NCI-H1092 (cell line): ENCODE measurements around the gene GAB2.
"Not testable (repeated sequence)": the region's sequence is repeated elsewhere in the genome, so short reads cannot be mapped to it uniquely, and the experiment has no call there.

Experiments
- DNase-seq: peaks from one replicate; lab custom pipeline; 2025; lab: John Stamatoyannopoulos, UW

GAB2 gene

DNA sequence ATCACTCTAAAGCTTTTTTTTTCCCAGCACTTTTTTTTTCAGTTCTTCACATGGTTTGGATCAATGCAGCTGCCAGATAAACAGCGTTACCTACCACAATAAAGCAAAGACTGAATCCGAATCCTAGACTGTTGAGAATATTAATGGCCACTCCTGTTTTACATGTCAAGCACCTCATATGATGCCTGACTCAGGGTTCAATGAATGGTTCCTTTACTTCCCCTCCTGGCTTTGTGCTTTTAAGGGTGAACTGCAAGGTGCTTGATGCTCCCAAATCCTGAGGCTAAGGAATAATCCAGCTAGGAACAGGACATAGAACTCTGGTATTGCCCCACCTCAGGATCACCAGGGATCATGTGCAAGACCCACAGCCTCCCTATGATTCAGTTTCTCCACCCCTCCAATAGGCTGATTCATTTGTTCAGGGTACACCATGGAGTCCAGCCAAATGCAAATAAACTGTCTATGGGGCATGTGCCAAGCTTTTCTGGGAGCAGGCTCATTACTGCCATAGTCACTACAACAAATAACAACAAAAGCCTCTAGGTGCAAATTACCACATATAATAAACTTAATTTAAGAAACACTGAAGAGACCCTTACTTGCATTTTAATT is 104.3 kb downstream of the GAB2 start:
- peak; percentile 28 for DNase-seq

DNA sequence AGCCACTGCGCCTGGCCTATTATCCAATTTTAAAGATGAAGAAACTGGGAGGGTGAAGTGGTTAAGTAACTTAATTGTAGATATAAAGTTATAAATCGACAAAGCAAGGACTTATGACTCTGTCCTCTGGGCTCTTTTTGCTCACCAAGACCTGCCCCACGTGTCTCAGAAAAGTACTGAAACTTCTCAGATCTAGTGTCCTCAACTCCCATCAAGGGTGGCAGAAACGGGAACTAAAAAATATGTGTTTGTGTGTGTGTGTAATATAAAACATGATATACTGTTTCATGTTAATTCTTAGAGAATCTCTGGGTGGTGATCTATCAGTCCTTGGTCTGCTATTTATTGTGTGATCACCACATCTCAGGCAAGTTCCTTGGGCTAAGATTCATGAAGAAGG is 104.9 kb downstream of the GAB2 start:
- no peak for DNase-seq

DNA sequence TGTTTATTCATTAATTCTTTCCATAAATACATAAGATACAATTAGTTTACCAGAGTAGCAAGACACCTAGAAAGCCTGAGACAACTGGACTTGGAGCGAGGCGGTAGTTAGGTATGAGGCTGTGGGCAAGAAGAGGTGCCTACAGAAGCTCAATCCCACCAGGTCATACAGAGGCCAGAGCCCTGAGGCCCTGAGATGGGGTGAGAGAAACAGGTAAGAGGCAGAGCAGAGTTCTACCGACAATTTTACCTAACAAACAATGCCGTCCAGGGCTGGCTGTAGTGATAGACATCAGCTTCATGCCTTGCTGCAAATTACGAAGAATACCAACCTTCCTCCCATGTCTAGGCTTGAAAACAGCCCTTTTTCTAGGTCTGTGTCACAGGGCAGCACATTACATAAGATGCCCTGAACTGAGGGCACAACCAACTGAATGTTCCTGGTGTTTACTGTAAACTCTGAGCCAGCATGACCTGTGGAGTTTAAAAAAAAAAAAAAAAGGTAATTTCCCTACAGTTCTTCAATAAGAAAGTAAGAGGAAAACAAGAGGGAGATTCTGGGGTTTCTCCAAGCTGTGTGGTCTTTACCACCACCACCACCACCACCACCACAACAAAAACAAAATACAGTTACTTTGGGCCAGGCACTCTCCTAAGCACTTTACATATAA is 105.8 kb downstream of the GAB2 start:
- DNase-seq = no peak

DNA sequence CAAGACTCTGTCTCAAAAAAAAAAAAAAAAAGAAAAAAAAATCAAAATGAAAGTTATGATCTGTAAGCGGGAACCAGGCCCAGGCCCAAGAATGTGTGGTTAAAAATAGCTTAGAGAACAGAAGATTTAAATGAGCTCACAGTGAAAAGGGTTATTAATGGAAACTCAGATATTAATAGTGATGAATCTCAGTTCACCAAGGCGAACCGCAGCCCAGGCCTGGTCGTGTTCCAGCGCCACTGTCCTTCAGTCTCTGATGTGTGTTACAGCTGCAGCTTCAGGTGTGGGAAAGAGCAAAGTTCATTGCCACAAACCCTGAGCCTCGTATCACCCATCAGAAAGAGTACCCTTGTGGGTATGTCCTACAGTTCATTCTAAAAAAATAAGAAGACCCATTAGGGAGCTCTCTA is 107.1 kb downstream of the GAB2 start:
- DNase-seq = no peak

DNA sequence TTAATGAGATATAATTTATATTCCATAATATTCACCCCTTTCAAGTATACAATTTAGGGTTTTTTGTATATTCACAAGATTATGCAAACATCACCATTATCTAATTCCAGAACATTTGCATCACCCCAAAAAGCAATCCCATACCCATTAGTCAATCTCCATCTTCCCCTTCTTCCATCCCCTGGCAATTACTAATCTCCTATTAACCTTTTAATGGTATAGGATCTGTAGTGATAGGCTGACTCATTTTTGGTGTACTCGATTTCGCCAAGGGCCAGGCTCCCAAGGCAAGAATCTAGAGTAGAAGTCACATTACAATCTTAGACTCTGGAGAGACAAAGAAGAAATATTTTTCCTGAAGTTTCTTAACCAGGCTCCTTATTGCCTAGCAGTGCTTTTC is 113.4 kb downstream of the GAB2 start:
- DNase-seq = no peak

DNA sequence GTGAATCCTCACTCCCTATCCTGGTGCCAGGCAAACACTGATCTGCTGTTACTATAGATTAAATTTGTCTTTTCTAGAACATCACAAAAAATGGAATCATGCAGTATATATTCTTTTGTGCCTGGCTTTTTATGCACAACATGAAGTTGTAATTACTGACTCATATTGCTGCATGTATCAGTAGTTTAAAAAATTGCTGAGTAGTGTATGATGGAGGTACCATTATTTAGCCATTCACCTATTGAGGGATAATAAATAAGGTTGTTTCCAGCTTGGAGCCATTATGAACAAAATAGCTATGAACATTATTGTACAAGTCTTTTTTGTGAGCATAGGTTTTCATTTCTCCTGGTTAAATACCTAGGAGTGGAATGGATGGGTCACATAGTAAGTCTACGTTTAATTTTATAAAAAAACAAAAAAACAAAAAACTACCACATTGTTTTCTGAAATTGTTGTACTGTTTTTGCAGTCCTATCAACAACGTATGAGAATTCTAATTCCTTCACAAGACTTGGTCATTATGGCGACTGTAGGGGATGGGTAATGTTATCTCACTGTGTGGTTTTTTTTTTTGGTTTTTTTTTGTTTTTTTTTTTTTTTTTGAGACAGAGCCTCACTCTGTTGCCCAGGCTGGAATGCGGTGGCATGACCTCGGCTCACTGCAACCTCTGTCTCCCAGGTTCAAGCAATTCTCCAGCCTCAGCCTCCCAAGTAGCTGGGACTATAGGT is 117.3 kb downstream of the GAB2 start:
- no peak for DNase-seq

DNA sequence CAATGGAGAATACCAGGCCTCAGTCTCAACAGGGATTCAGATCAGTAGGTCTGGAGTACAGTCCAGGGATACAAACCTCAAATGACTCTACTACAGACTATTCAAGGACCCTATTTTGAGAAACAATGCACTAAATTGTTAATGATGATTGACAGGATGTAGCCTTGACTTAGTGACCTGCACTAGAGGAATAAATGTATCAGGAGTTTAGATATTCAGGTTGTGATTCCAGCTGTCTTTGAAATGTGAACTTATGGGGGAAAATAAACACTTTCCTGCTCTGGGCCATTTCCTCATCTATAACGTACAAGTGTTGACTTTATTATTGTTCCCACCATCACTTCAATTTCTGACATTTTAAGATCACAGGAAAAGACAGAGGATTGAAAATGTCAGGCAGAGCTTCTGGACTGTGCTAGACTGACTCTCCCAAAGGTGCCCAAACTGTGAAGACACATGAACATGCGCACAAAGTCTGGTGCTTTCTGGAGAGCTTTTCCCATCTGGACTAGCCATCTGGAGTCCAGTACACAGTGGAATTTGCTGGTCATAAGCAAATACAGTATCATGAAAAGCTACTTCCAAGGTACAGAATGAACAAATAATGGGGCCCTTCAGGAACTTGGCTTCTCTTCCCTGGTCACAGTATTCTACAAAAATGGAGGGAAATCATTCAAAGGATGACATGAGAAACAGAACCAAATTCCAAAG is 118.5 kb downstream of the GAB2 start:
- no peak for DNase-seq

DNA sequence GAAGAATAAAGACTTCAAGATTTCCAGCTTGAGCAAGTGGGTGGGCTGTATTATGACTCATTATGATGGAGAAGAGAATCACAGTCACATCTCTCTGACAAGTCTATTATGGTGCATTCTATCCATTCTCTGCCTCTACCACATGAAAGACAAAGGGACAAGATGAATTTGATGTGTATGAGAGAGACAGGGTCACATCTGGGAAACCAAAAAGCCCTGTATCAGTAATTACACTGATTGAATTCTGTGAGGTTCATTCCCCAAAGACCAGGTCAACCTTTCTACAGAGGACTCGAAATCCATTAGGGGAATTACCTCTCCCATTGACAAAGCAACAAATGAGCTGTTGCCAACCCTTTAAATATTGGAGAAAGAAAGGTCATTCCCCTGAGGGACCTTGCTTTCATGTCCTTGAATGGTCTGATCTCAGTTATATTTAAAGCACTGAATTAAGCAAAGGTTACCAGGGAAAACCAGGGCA is 119.3 kb downstream of the GAB2 start:
- DNase-seq = no peak

DNA sequence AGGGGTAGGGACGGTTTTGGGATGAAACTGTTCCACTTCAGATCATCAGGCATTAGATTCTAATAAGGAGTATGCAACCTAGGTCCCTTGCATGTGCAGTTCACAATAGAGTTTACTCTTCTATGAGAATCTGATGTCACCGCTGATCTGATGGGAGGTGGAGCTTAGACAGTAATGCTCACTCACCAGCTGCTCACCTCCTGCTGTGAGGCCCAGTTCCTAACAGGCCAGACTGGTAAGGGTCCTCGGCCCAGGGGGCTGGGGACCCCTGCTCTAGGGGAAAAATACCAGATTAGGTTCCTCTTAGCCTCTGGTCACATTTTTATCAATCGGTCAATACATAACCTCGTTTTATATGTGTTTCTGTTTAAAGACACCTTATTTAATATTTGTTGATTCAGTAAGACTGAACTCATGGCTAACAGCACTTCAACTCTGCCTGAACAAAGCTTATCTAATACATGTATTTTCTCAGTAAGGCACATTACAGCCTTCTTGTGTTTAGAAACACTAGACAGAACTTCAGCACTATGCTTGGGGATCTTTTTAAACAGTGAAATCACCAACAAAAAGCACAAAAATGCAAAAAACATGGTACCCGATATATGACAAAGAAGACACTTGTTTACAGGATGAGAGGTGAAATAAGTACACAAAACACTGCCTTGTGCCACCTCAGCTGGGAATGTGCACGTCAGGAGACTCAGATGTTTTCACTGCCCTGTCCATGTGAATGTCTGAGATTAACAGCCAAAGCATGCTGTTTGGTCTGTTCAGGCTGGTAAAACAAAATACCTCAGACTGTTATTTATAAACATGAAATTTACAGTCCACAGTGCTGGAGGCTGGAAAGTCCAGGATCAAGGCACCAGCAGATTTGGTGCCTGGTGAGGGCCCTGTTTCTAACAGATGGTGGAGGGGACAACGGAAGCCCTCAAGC is 121.4 kb downstream of the GAB2 start:
- no peak for DNase-seq

DNA sequence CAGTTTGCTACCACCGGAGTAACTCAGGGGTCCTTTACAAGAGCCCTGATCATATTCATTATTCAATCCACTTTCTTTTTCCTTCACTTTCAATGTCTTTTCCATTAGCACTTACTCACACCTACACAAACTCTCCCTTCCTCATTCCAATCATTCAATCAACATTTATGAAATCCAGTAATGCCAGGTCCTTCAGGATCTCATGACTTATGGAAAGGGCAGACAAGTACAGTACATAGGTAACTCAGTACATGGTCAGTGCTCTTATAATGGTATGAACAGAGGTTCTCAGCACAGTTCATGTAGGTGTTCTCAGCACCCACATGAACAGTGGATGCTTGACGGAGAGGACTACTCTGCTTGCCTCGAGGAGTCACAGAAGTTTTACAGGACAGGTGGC is 122.3 kb downstream of the GAB2 start:
- DNase-seq = no peak

DNA sequence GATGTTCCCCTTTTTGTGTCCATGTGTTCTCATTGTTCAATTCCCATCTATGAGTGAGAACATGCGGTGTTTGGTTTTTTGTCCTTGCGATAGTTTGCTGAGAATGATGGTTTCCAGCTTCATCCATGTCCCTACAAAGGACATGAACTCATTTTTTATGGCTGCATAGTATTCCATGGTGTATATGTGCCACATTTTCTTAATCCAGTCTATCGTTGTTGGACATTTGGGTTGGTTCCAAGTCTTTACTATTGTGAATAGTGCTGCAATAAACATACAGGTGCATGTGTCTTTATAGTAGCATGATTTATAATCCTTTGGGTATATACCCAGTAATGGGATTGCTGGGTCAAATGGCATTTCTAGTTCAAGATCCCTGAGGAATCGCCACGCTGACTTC is 123.5 kb downstream of the GAB2 start:
- not testable (repeated sequence) for DNase-seq

DNA sequence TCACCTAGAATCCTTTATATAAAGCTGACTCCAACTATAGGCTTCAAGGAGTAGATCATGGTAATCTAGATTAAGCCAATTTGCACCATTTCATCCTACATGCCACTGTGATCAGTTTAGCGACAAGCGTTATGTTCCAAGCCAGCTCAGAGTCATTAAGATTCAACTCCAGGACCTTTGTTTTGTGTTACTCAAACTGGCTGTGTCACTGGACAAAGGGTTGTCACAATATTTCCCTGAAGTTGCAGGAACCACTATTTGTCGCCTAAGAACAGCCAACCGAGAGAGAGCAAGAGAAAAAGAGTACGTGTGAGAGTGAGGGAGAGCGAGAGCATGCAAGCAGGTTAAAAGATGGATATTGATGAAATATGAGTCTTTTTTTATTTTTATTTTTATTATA is 124.1 kb downstream of the GAB2 start:
- no peak for DNase-seq

DNA sequence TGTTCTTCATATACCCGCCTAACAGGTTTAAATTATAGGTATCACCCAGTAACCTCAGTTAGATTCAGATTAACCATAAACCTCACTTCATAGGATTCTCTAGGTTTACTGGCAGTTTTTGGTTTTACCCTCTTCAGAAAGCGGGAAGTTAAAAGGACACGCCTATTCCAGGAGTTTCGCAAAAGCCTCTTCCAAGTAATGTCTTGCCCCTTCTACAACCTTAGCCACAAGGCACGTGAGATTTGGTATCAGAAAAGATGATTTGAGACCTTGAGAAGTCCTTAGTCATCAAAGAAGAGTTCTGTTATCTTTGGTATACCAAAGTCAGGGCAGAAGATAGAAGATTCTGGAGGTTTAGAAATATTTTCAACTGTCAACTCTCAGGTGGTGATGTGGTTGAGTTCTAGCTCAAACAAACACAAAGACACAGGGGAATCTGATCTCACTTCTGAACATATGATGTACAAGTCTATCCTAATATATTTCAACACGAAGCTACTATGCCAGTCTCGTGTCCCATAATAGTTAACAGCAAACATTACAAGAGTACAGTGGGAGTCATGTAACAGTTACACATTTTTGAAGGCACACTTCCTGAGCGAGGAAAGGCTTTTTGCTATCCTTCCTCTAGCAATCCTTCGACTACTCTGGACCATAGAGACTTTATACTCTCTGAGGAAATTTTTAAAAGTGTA is 125.4 kb downstream of the GAB2 start:
- no peak for DNase-seq

DNA sequence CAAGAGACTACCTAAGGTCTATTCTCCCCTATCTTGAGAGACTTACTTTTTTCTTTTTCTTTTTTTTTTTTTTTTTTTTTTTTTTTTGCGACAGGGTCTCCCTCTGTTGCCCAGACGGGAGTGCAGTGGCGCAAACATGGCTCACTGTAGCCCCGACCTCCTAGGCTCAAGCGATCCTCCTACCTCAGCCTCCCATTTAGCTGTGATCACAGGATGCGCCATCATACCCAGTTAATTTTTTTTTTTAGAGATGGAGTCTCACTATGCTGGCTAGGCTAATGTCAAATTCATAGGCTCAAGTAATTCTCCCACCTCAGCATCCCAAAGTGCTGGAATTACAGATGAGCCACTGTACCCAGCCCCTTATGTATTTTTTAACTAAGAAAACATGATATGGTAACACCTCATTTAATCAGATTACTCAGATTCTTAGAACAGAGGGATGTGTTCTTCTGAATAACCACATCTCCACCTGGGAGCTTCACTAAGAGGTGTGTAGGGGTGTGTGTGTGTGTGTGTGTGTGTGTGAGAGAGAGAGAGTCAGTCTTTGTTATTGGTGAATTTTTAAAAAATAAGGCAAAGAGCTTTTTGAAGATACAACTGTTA is 126.0 kb downstream of the GAB2 start:
- no peak for DNase-seq

DNA sequence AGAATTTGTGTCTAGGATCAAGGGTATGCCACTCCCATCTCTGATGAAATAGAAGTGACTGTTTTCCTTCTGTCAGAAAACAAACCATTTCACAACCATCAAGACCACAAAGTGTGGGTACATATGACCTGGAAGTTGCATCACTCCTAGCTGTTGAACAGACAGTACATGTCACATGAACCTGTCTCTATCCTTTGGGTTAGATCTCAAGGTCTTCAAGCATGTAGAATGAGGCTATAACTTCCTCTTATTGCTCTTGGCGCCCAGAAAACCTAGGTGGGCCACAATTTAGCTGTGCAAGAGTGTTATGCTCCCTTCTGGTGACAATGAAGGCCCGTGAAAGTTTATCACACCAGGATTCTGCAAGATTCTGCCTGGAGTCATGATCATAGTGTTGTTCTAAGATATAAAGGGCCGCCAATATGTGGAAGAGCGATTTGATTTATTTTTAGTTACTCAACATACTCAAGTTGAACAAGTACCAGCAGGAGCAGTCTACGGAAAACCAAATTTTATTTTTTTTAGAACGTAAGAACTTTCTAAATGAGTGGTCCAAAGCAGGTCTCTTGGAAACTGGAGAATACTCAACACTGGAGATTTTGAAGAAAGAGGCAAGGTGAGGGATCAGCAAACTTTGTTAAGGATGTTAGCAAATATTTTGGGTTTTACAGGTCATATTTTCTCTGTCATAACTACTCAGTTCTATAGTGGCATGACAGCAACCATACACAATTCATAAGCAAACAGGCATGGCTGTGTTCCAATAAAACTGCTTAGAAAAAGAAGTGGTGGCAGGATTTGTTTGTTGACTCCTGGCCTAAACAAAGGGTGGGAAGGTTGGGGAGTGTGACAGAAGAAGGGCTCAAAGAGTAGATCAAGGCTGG is 127.1 kb downstream of the GAB2 start:
- no peak for DNase-seq

DNA sequence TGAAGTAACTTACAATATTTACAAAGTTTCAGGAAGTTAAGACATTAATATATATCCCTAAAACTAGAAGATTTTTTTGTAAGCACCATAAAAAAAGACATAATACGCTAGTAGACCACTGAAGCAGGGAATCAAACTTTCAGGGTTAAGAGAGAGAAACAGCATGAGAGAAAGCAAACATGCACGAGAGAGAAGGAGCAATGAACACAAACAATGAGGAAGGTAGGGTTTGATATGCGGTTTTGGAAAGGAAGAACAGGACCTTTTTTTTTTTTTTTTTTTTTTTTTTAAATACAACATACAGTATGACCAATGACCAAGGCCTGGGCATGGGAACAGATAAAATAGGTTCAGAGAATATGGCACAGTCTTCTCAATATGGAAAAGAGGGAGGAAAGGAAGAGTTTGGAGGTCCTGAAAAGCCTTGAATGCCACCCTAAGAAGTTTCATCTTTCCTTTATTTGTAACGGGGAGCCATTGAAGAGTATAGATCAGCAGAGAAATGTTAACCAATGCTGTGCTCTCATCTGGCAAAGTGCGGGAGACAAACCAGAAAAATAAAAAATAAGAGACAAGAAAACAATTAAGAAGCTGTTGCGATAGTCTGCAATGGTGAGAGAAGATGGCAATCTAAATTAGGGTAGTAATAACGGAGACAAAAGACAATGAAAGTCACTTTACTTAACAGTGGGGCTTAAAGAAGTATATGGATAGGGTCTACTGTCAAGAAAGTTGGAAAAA is 127.9 kb downstream of the GAB2 start:
- no peak for DNase-seq

DNA sequence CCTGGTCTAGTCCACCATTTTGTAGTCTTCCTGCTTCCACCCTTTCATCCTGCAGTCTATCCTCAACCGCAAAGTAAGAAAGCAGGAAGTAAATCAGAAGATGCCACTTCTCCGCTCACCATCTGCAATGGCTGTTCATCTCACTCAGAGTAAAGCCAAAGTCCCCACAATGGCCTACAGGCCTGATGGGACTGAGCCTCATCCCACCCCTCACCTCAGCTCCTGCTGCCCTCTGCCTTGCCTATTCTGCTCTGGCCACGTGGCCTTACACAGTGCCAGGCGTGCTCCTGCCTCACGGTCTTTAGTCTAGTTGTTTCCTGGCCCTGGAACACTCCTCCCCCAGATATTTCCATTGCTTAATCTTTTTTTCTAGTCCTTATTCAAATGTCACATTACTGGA is 133.4 kb downstream of the GAB2 start:
- DNase-seq = no peak

DNA sequence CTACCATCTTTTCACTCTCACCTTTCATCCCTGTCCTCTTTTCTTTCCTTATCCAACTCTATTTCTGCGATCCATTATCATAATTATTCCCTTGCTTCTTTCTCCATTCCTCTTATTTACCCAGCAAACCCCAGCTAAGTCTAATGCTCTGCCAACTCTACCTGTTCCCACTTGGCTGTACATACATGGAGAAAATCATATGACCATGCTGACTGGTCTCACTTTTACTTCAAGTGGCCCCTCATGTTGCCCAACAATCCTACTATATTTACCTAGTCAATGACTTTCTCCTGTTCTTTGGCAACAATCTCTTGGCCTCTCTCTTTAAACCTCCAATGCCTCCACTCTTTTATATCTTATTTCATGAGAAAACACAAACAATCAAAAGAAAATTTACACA is 134.8 kb downstream of the GAB2 start:
- DNase-seq = no peak

DNA sequence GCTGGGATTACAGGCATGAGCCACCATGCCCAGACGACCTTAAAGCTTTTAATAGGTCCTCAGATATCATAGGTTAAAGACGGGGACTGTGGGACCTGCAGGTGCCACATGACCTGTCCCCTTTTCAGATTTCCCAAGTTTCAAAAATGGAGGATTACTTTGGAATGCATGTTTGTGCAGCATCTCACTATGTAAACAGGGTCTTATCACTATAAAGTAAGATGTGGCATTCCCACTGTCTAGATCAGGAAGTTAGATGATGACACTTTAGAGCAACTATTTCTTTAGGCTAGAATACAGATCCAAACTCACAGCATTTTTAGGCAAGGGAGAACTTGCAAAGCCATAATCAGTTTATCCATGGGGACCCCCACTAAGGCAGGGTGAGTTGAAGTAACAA is 136.1 kb downstream of the GAB2 start:
- DNase-seq = no peak
